NCI-H2171 treated with DMSO at 0.1 percent for 48 hours (cell line): Measurements from ENCODE around the gene CAPZB.

Experiments
- DNase-seq: peaks from one replicate; lab custom pipeline; 2025; lab: John Stamatoyannopoulos, UW

CAPZB gene

DNA sequence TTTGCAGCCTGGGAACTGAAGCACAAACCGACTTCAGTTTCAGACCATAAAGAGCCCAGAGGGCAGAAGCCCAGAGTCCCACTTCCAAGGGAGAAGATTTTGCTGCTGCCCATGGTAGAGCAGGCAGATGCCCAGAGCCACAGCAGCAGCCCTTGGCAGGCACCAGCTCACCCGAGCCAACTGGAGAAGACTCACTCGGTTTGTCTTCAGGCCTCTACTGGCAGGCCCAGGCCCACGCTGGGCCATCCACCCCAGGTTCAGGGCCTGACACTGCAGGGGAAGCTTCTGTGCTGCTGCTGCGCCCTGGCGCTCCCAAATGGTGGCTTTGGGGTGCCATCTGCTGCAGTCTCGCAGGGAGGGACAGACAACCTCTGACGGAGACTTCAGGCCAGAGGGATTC, 139.9 kb downstream of the CAPZB start:
- DNase-seq: no peak

- no peak for DNase-seq
Observed at GRCh38 chr1:19344831-19345230, 140.5 kb downstream of the CAPZB start.

DNA sequence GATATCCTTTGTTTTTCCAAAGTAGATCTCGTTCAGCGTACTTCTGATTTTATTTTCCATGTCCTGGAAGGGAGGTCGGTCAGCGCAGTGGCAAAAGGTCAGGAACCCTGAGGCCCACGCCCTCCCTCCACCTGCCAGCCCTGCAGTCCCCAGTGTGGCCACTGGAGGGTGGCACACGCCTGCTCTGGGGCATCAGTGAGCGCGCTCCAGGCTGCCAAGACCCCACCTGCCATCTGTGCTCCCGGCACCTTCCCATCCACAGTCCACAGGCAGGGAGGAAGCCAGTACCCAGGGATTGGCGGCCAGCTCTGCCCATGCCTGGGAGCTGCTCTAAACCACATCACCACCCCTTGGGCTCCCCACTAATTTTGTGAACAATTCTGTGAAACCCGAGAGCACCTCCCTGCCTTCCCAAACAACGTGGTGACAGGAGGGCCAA, 140.9 kb downstream of the CAPZB start:
- peak; percentile 73 for DNase-seq

DNA sequence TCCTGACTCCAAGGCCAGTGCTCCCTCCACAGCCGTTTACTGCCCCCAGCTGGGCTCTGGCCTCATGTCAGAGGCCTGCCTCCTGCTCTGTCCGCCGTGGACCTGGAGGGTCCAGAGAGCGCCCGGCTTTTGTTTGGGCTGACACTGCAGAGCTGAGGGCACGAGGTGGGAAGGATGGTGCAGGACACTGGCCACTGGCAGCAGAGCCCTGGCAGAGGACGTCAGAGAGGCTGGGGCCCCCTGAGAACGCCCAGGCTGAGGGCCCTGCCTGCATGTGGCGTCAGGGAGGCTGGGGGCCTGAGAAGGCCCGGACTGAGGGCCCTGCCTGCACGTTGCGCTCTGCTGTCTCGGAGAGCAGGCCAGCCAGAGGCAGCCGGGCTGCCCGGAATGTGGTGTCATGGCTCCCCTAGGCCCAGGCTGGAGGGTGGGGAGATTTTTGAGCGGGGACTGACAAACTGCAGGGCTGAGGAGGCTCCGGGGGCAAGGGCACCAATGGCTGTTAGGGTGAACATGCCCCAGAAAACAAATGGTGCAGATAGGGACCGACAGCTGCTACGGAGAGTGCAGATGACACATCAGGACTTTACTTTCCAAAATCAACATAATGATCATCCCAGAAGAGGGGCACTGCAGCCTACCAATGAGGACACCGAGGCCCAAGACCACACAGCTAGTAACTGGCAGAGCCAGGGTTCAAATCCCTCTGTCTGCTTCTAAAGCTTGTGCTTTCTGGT, 141.6 kb downstream of the CAPZB start:
- DNase-seq: no peak

GRCh38 chr1:19342894-19343616, 142.3 kb downstream of the CAPZB start:
- no peak for DNase-seq

GRCh38 chr1:19342062-19342750, 143.1 kb downstream of the CAPZB start:
- DNase-seq: no peak

DNA sequence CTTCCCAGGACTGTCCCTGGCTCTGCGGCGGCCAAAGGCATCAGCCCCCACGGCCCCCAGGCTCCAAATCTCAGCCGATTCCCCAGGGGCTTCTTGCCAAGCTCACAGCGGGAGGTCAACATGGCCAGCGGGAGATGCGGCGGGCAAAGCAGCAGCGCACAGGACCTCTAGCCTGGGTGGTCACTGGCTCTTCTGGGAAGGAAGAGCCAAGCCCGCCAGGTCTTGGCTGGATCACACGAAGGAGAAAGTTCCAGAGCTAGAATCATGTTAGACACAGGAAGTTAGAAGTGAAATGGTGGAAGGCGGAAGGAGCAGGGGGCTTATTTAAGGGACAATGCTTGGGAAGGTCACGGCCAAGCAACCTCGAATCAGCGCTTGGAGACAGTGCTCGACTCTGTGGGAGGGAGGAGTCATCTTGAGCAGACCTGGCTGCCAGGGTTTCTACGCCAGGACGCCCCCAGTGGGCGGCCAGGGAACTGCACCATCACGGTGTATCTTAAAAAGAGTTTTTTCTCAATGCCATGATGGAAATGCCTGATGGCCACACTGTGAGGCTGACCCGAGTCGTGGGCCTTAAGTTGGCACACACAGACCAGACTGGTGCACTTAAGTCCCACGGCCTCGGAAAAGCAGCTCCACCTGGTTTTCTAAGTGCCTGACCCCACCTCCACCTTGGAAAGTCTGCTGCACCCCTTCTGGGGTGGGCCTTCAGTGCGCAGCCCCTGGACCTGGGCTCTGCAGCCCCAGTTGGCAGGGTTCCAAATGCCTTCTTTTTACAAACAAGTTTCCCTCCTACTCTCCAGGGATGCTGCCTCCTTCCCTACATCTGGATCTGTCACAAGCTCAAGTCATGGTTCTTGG, 143.9 kb downstream of the CAPZB start:
- DNase-seq: peak; percentile 42

DNA sequence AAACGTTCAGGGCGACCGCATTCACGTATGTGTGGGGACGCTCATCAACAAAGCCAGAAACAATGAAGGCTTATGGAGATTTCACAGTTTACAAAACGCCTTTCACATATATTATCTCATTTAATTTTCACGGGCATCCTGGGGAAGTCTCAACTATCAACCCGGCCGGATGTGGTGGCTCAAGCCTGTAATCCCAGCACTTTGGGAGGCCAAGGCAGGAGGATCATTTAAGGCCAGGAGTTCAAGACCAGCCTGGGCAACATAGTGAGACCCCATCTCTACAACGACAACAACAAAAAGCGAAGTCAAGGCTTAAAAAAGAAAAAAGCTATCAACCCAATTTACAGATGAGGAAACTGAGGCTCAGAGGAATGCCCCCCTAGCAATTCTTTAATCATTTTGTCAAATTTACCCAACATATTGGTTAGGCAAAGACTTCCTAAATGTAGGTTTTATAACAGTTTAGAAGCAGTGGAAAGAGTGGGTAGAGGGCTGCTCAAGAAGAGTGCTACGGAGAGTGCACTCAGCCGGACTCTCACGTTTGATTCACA, 144.9 kb downstream of the CAPZB start:
- DNase-seq: no peak

GRCh38 chr1:19339214-19339861, 146.0 kb downstream of the CAPZB start:
- DNase-seq: no peak

GRCh38 chr1:19338323-19338762, 147.0 kb downstream of the CAPZB start:
- peak; percentile 66 for DNase-seq

DNA sequence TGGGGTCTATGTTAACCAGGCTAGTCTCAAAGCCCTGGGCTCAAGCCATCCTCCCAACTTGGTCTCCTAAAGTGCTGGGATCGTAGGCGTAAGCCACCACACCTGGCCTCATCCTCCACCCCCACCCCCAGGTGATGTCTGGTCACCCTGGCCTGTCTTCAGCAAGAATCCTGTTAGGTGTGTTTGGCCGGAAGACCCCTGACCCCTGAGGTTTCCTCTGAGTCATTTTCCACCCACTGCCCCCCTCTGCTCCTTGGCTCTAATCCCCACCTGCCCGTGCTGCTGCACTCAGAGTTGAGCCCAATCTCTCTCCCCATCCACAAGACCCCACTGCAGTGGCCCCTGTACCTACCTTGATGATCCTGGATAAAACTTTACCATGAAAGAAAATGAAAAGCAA, 148.1 kb downstream of the CAPZB start:
- no peak for DNase-seq

DNA sequence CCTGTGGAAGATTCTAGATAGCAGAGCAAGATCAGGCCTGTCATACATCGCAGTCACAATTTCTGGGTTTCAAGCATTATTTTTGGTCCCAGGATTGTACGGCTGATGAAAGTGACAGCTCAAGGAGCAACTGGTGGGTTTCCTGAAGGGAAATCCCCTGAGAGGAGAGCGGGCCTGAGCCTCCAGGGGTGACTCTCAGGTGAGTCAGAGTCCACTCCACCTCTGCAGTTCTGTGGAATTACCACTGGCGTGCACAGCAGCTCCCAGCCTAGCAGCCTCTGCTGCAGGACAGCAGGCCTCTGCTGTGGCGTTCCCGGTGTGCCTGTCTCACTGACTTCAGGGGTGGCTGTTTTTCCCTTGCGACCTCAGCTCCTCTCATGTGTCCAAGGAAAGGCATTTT, 148.8 kb downstream of the CAPZB start:
- no peak for DNase-seq

GRCh38 chr1:19333587-19334354, 151.6 kb downstream of the CAPZB start:
- no peak for DNase-seq

DNA sequence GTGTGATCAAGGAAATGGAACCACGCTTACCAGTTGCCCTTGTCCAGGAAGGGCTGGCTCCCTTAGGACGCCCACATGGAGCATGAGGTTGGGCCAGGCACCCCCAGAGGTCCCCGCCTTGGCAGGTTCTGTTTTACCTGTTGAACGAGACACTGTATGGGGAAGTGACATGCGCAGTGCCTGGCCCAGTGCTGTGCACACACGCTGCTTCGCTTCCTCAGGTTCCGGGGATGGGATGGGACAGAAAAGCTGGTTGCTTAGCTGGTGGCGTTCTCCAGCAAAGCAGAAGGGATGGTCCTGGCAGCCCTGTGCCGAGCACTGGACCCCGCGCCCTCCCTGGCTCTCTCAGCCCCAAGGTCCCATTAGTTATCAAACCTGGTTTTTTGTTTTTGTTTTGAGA, 152.5 kb downstream of the CAPZB start:
- no peak for DNase-seq

DNA sequence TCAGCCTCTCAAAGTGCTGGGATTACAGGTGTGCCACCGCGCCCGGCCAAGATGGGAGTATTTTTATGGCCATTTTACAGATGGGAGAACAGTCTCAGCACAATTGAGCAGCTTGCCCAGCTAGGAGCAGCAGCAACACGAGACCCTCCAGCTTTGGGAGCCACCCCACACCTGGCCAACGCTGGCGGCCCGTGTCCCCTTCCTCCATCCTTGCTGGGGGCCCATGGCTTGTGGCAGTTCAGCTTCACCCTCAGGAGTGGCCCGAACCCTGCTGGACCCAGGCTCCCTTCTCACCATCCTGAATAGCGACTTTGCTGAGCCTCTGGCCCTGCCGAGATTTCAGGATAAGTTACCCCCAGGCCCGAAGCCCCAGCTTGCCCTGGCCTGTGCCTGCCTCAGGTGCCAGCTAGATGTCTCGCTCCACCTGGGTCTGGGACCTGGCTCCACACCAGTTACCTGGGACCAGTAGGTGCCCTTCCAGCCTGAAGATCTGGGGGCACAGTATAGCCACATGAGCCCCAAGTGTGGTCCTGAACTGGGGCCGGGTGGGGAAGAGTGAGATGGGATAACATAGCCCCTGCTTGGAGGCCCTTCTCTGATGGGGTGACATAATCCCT, 154.0 kb downstream of the CAPZB start:
- DNase-seq: no peak

GRCh38 chr1:19330449-19331135, 154.7 kb downstream of the CAPZB start:
- DNase-seq: peak; percentile 75

GRCh38 chr1:19329611-19330010, 155.7 kb downstream of the CAPZB start:
- DNase-seq: no peak

DNA sequence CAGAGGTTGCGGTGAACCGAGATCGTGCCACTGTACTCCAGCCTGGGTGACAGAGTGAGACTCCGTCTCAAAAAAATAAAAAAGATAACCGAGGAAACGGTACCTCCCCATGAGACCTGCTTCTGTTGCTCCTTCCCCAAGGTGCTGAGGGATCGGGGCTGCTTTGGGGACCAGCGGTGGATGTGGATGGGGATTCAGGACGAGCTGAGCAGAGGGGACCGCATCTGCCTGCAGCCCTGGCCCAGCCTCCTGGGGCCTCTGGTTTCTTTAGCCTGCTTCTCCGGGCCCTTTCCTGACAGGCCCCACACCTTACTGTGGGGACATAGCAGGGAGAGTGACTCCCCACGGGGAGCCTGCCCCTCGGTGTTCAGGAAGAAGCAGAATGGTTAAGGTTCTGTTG, 156.2 kb downstream of the CAPZB start:
- DNase-seq: no peak

GRCh38 chr1:19328486-19328885, 156.9 kb downstream of the CAPZB start:
- no peak for DNase-seq
